COLO668 (cell line): ENCODE results near the gene KBTBD12.
"Not testable (repeated sequence)": the region's sequence is repeated elsewhere in the genome, so short reads cannot be mapped to it uniquely, and the experiment has no call there.

ENCODE experiments used
- DNase-seq: peaks from one replicate; lab custom pipeline; 2025; ENCODE audit not compliant: unreplicated experiment; lab: John Stamatoyannopoulos, UW

The KBTBD12 gene

GRCh38 chr3:127903611-127904375 is 11.2 kb upstream of the KBTBD12 start:
- no peak for DNase-seq

DNA sequence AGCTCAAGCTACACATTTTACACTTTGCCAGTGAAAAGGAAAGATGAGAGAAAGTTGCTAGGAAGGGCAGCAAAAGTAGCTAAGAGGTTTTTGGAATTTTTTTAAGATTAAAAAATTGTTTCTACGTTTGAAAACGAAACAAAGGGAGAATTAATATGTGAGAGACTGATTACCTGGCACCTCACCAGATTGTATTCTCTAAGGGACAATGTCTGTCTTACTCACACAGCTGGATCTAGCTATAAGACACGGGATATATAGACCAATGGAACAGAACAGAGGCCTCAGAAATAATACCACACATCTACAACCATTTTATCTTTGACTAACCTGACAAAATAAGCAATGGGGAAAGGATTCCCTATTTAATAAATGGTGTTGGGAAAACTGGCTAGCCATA is 9.5 kb upstream of the KBTBD12 start:
- DNase-seq: no peak

GRCh38 chr3:127906653-127907052 is 8.4 kb upstream of the KBTBD12 start:
- DNase-seq: not testable (repeated sequence)

DNA sequence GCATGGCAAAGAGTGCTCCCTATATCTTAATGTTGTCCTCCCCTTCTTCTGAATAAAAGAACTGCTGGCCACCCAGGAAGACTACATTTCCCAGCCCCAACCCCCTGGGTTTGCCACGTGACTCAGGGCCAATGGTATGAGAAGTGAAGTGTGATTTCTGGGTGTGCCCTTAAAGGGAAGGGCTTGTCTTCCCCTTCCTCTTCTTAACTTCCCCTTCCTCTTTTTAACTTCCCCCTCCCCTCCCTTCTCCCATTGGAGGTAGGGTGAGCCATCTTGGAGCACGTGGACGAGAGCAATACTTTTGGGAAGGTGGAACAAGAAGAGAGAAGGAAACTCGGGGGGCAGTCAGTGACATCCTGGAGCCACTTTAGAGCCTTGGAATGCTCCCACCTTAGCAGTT is 6.8 kb upstream of the KBTBD12 start:
- no peak for DNase-seq

DNA sequence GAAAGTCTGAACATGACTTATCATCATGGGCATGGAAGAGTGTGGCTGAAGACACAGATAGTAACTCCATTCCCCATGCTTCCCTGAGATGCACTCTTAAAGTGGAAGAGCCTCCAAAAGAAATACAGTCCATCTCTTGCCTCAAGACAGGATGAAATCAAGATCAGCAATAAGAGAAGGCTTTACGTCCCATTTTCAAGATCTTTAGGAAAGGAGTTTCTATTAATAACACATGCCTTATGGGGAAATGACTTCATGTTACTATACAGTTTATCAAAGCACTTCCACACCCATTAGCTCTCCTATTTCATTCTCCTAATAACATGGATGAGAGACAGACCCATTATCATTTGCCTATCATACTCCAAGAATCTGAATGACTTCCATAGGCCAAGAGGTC is 6.1 kb upstream of the KBTBD12 start:
- DNase-seq: no peak

DNA sequence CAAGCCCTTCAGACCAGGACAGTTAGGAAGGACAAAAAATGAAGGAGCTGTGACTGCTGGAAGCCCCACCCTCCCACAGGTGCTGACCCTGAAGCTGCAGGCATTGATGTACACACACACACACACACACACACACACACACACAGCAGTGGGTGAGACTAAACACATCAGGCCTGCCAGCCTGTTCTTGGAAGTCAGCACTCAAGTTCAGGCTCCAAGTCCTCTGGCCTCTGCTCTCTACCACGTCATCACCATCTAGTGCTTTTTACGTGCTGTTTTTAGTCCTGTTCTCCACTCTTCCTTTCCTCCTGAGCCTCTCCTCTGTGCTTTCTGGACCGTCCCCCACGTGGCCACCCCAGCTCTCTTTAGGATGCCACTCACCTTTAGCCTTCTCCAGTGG is 5.4 kb upstream of the KBTBD12 start:
- DNase-seq: no peak

- no peak for DNase-seq
Observed at GRCh38 chr3:127911421-127911931, 3.6 kb upstream of the KBTBD12 start.

DNA sequence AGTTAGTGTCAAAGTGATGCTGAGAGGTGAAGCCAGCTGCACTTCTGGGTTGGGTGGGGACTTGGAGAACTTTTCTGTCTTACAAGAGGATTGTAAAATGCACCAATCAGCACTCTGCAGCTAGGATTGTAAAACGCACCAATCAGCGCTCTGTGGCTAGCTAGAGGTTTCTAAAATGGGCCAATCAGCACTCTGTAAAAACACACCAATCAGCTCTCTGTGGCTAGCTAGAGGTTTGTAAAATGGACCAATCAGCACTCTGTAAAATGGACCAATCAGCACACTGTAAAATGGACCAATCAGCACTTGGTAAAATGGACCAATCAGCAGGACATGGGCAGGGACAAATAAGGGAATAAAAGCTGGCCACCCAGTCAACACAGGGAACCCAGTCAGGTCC is 1.2 kb upstream of the KBTBD12 start:
- DNase-seq: not testable (repeated sequence)

- DNase-seq: no peak
Observed at GRCh38 chr3:127914584-127914983, 448 bp upstream of the KBTBD12 start.

- peak; percentile 20 for DNase-seq
Observed at GRCh38 chr3:127915937-127916493, 983 bp downstream of the KBTBD12 start.

DNA sequence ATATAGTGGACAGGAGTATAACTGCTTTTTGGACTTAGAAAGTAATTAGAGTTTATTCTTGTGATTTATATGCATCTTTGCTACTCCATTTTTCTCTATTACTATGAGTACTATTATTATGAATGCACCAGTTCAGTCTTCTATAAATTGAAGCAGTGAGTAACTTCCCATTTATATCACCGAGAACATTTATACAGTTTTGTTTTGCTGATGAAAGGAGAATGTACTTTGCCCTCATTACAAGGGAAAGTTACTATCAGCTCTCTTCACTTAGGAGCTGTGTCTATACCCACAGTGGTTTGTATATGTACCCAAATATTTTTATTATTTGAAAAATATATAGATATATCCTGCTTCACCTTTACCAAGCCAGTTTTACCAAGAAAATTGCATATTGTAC is 5.7 kb downstream of the KBTBD12 start:
- no peak for DNase-seq

GRCh38 chr3:127923611-127924010 is 8.6 kb downstream of the KBTBD12 start:
- DNase-seq: no peak

DNA sequence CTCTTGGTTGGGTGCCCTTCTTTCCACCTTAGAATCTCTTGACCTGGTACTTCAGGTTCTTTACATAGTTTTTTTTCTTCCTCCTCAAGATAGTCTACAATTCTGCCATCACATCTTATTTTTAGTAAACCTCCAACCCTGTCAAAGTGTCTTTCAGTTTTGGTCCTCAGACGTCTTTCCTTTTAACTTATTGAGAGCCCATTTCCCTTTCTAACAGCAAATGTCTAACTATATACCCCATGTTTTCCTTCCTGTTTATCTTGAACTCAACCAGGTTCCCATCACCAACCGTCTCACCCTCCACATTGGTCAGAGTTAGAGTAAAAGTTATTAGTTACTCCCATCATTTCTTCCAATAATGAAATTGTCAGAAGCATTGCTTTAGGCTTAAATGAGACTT is 10.4 kb downstream of the KBTBD12 start:
- DNase-seq: no peak

DNA sequence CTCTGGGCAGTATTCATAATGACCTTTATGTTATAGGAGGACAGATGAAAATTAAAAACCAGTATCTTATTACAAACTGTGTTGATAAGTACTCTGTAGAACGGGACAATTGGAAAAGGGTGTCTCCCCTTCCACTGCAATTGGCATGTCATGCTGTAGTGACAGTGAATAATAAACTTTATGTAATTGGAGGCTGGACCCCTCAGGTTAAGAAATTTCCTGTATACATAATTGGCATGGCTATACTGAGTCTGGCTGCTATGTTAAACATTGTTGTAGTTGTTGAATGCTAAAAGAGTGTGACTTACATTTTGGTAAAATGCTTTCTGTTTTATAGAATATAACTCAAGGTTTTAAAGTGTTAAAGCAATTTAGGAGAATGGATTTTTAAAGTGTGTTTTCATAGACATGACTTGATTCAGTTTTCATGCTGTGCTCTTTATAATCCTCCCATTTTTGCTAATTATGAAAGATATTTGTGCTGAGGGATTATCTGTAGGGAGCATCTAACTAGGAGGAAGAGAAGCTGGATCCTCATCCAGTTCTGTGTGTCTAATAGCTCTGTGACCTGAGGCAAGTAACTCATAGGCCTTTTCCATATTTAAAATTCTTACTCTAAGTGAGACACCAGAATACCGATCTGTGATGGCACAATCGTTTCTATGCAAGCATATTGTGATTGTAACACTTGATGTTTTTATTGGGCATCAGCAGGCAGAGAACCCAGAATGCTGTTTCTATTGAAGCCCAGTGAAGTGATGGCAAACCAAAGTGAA is 13.0 kb downstream of the KBTBD12 start:
- no peak for DNase-seq

DNA sequence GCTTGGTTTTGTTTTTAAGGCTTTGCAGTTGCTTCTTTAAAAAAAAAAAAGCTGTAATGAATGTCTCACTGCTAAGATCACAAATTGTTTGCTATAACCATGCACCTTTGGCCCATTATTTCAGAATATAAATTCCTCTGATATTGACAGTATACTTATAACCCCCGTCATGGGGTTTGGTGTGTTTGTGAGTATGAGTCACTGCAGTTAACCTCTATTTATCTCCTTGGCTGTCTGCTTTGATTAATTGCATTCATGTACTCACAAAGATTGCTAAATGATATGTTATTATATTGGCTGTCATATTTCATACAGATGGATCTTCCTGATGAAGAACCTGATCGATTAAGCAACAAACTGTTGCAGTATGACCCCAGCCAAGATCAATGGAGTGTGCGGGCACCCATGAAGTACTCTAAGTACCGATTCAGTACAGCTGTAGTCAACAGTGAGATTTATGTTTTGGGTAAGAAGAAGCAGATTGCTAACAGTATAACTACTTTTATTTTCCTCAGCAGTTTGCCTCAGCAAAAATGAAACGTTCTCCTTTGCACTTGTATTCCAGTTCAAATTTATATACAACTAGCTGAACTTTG is 14.9 kb downstream of the KBTBD12 start:
- DNase-seq: no peak

DNA sequence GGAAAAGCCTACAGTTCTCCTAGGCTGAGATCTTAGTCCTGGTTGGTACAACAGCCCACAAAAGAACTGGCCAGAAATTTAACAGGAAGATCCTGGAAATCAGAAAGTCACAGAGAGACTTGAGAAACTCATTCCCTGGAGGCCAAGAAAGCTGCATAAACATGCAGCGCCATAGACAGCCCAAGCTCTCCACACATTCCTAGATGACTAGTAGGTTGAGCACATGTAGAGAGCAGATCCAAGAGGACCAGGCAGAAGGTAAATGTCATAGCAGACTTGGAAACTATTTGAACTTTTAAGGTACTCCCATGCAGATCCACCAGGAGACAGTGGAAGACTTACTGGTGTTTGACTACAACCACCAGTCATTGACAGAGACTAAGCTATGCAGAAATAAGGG is 18.4 kb downstream of the KBTBD12 start:
- DNase-seq: no peak

- no peak for DNase-seq
Observed at GRCh38 chr3:127938800-127939199, 23.8 kb downstream of the KBTBD12 start.

DNA sequence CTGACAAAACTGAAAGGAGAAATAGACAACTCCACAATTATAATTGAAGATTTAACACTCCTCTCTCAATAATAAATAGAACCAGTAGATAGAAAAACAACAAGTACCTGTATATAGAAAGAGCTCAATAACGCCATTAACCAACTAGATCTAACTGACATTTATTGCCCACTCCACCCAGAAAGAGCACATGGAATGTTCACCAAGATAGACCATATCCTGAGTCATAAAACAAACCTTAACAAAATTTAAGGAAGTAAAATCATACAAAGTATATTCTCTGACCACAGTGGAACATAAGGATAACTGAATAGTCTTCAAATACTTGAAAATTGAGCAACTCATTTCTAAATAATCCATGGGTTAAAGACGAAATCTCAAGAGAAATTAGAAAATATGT is 25.1 kb downstream of the KBTBD12 start:
- no peak for DNase-seq

DNA sequence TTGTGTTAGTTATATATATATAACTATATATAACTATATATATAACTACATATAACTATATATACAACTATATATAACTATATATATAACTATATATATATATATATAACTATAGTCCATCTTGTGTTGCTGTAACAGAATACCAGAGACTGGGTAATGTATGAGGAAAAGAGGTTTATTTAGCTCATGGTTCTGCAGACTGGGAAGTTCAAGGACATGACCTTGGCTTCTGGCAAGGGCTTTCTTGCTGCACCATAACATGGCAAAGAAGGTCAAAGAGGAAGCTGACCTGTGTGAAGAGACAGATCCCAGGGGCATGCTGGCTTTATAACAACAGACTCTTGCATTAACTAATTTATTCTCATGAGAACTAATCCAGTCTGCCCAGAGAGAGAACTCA is 27.6 kb downstream of the KBTBD12 start:
- no peak for DNase-seq

DNA sequence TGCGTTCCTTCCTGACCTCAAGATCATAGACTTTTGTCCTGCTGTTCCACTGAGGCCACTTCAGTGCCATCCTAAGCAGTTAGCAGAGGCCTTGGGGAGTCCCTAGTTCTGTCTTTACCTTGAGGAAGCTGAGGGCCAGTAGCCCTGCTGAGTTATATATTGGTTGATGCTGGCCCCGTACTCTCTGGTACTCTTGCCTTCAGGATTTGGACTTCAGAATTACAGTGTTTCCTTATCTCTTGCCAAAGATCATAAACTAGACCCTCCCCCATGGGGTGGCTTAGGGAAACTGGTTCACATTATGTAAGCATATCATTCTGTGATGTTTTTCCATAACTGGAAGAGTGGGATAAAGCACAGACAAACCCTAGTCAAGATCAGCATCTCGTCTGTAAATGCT is 33.2 kb downstream of the KBTBD12 start:
- no peak for DNase-seq

- DNase-seq: no peak
Observed at GRCh38 chr3:127949446-127950055, 34.5 kb downstream of the KBTBD12 start.
